Uterus (tissue), 2 donors: ENCODE data around the gene ARHGAP19.

ENCODE experiments used
- POLR2A ChIP-seq, 2 donors: fragments of 450-650 bp; IDR thresholded peaks; one replicate each; pipeline ENCODE4 v1.6.1; 2016; ENCODE audit warnings: antibody characterized with exemption in 2 of 2, mild to moderate bottlenecking in 1 of 2, moderate library complexity in 1 of 2
- TF ChIP-seq, protein P1 (sequence below), 4 experiments: fragments of 200-600 bp in 2 of 4; fragments of 450-650 bp in 2 of 4; sonication (generic) in 2 of 4; IDR thresholded peaks; one replicate each; pipeline ENCODE4 v1.5.1; 2016 to 2019; ENCODE audit warnings: antibody characterized with exemption in 4 of 4, mild to moderate bottlenecking in 2 of 4, moderate library complexity in 1 of 4

DNA sequence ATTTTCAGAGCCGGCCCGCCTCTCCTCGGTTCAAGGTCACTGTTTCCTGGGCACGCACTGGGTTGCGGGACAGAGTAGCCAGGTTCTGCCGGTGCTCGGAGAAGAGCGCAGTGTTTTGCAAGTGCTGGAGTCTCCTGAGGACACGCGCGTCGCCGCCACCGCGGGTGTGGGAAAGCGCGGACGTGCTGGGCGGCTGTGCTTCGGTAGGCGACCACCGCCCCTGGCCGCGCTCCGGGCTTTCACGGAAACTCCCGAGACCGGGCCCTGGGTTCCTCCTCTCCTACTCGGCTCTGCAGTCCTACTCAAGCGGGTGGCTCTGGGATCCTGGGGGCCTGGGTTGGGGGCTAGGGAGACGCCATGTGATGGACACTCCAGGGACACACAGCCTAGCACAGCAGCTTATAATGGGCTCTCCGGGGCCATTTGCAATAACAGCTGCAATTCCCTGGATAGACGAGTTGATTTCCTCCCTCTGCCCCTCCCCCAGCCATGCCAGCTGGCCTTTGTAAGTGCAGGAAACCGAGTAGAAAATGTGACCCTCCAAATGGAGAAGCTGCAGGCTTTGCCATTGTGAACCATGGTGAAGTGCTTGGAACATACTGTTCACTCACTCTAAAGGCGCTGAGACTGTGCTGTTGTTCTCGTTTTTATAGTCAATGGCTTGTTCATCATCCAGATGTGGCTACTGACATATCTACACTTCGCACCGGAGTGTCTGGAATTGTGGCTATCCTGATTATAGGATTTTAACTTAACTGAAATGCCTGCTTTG is 28.8 kb upstream of the ARHGAP19 start:
- no peak for TF ChIP-seq POLR2A (IDR thresholded peaks at IDR 0.05)
- TF ChIP-seq, protein P1, sequence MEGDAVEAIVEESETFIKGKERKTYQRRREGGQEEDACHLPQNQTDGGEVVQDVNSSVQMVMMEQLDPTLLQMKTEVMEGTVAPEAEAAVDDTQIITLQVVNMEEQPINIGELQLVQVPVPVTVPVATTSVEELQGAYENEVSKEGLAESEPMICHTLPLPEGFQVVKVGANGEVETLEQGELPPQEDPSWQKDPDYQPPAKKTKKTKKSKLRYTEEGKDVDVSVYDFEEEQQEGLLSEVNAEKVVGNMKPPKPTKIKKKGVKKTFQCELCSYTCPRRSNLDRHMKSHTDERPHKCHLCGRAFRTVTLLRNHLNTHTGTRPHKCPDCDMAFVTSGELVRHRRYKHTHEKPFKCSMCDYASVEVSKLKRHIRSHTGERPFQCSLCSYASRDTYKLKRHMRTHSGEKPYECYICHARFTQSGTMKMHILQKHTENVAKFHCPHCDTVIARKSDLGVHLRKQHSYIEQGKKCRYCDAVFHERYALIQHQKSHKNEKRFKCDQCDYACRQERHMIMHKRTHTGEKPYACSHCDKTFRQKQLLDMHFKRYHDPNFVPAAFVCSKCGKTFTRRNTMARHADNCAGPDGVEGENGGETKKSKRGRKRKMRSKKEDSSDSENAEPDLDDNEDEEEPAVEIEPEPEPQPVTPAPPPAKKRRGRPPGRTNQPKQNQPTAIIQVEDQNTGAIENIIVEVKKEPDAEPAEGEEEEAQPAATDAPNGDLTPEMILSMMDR (IDR thresholded peaks at IDR 0.05): no peak
